LNCAP (cell line): Measurements from ENCODE around the gene UST.

Experiments
- TF ChIP-seq, protein P1 (sequence below): fragments of 450-650 bp; IDR thresholded peaks from 2 replicates; pipeline ENCODE4 v1.5.1; 2017; ENCODE audit warnings: mild to moderate bottlenecking

The UST gene

DNA sequence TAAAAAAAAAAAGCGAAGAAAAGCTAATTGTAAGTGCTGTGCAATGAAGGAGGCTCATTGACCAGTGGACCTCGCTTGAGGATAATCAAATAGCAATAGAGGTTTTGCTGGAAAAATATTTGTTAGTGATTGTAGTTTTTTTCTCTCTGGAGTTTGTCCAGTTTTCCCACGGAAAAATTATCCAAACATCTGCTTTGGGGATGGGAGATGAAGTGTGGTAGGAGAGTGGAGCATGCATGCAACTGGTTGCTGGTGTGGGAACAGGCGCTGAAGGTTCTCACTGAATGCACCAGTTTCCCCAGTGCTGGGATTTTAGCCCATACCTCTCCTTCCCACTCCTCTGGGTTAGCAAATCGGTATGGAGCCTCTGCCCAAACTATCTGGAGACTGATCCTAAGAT lies 288.9 kb downstream of the UST start:
- TF ChIP-seq, protein P1, sequence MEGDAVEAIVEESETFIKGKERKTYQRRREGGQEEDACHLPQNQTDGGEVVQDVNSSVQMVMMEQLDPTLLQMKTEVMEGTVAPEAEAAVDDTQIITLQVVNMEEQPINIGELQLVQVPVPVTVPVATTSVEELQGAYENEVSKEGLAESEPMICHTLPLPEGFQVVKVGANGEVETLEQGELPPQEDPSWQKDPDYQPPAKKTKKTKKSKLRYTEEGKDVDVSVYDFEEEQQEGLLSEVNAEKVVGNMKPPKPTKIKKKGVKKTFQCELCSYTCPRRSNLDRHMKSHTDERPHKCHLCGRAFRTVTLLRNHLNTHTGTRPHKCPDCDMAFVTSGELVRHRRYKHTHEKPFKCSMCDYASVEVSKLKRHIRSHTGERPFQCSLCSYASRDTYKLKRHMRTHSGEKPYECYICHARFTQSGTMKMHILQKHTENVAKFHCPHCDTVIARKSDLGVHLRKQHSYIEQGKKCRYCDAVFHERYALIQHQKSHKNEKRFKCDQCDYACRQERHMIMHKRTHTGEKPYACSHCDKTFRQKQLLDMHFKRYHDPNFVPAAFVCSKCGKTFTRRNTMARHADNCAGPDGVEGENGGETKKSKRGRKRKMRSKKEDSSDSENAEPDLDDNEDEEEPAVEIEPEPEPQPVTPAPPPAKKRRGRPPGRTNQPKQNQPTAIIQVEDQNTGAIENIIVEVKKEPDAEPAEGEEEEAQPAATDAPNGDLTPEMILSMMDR = no peak

DNA sequence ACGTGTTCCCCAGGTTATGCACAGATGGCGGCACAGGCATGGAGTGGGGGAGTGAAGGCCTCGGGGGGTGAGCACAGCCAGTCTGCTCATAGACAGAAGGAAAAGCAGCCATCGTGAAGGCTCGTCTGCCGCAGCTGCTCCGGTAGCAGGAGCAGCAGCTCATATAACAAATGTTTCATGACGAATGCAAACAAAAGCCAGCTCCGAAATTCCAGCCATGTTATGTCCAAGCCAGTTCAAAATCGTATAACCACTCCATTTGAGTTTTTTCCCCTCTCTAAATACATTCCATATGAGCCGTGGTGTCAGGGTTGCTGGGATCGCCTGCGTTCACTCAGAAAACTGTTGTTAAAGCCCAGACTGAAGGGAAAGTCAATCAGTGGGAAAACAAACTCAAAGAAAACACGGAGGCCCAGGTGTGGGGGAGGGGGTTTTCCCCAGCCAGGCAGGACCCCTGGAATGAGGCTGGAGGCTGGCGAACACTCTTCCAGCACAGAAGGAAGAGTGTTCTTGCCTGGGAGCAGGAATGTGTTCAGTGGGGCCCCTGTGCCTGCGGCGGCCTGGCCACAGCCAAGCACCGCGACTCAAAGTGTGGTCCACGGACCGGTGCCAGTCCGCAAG lies 290.3 kb downstream of the UST start:
- TF ChIP-seq, protein P1 = no peak

DNA sequence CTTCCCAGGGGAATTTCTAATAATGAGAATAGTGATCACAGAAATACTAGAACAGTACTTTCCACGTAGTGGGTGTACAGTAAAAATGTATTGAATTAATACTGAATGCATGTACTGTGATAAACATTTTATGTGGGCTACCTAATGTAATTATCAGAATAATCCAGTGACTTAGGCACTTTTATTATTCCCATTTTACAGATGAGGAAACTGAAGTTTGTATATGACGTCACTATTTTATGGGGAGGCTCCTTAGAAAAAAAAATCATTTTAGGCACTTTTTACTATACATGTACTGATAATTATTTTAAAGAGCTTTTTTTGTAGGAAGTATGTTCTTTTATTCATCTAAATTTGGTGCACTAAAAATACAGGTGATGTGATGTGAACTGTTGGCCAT lies 295.1 kb downstream of the UST start:
- TF ChIP-seq, protein P1 = no peak

GRCh38 chr6:149043476-149044130 lies 296.8 kb downstream of the UST start:
- TF ChIP-seq, protein P1 = peak; percentile 48

DNA sequence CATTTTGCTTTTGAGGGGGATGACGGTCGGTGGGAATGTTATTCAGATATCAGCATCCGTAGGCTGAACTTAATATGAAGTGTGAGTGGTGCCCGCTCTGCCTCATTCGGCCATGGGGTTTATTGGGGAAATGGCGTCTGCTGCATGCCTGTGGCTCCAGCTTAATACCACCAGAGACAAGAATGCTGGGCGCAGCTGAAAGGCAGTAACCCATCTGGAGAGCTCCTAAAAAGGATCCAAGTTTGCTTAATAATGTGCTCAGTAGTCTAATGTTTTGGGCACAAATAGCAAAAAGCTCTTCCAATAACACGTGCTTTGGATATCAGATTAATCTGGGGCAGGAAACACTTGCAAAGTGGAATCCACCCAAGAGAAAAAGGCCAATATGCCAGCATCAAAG lies 297.7 kb downstream of the UST start:
- TF ChIP-seq, protein P1 = no peak

- TF ChIP-seq, protein P1 = no peak
These were observed 298.6 kb downstream of the UST start for GRCh38 chr6:149045404-149045803.

- TF ChIP-seq, protein P1 = no peak
These were observed 299.5 kb downstream of the UST start for GRCh38 chr6:149046164-149046821.
